ENCODE data around the gene CGB5. TPM values are rescaled to one million over a fixed set of nuclear protein-coding genes. Genes with fewer than 3 reads are reported as not detected.
"Not testable (repeated sequence)": the region's sequence is repeated elsewhere in the genome, so short reads cannot be mapped to it uniquely, and the experiment has no call there.

CGB5 gene
- polyA plus RNA-seq, 1 of the 3 experiments (the other 2 are of a cell fraction): 0.16 TPM

DNA sequence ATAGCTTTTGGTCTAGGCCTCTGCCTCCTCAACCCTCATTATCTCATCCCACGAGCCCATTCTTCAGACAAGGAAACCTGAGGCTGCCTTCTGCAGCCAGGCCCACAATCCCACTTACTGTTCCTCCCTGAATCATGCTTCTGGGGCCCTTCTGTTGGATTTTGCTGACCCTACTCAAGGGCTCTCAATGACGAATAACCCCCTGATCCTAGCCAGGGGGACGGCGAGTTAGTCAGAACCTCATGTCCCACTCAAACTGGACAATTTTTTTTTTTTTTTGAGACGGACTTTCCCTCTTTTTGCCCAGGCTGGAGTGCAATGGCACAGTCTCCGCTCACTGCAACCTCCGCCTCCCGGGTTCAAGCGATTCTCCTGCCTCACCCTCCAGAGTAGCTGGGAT is 21.5 kb upstream of the CGB5 start:
- WGBS (ENCODE audit: low lambda C conversion rate): 90% methylated on average over 9 of the region's 9 CpGs
- Histone ChIP-seq H3K27ac (ENCODE audit: low read depth in 2 of 2, low read length in 1 of 2) (no peak overlapping the region), H3K9me2 (no peaks in the 10 kb centered on the region), H3K4me2 (no peak overlapping the region), H3K4me3 (ENCODE audit: low read depth in 2 of 2, low read length in 1 of 2) (no peak overlapping the region), H4K20me1 (ENCODE audit: insufficient read depth) (no peaks in the 10 kb centered on the region), H3K36me3 (replicated peaks in 1 of 2; ENCODE audit: control insufficient read depth in 1 of 2, insufficient read depth in 2 of 2, low read length in 1 of 2) (no peaks in the 10 kb centered on the region), H2AFZ (ENCODE audit: low read depth) (no peak overlapping the region), H3F3A (replicated peaks; ENCODE audit: insufficient read depth) (peaks cover 17% of the 10 kb centered on the region), H3K27me3 (ENCODE audit: insufficient read depth) (no peaks in the 10 kb centered on the region), H3K4me1 (ENCODE audit: control insufficient read depth in 1 of 2, insufficient read depth in 2 of 2, low read depth in 1 of 2, low read length in 1 of 2) (peaks cover 0 to 34% of the 10 kb centered on the region in 2 experiments; a peak in 1 of 4 replicates), H3K79me2 (ENCODE audit: insufficient read depth) (no peaks in the 10 kb centered on the region), H3K9ac (no peak overlapping the region), H3K9me3 (no peaks in the 10 kb centered on the region)
- CTCF ChIA-PET: interaction anchor here (0.9 to 1.2 kb wide), 2 partner anchors 23 to 29 kb away, joined by 3 to 4 read pairs; partner anchors contain the start of genes GYS1 and RUVBL2
- POLR2A ChIA-PET: no interaction called here
- DNase-seq: no peak
- TF ChIP-seq TEAD4 (IDR thresholded peaks at IDR 0.05; ENCODE audit: borderline replicate concordance, insufficient read depth) (no peak), ELF1 (IDR thresholded peaks at IDR 0.05) (no peak), RAD21 (IDR thresholded peaks at IDR 0.05; ENCODE audit: low read length) (no peak), RCOR1 (IDR thresholded peaks at IDR 0.05; ENCODE audit: low read length) (no peak)

DNA sequence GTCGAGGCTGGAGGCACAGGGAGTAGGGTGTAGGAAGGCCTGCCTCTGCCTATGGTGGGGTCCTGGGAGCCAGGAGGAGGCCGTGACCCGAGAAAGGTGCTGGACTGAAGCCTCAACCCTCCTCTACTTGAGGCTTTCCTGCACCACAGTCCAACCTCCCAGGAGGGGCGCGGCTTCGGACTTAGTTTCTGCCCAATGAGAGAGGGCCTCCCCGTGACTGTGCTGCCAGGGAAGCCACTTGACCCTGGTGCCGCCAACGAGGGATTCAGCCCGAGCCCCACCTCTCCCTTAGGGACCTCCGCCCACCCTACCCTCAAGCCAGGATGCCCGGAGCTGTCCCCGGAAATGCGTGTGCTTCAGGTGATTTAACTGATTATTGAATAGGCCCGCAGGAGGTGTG is 19.4 kb upstream of the CGB5 start, which contains the start of gene CGB3:
Gene CGB3, minus strand, starts transcription at position 101 of the 400 bp plus-strand sequence. CDS start 362 bp downstream, outside the sequence.
- H3K27ac ChIP-seq (ENCODE audit: low read depth in 2 of 2, low read length in 1 of 2): peak within 1 kb of the TSS in 1 of 2 experiments; percentile 27; a peak in 1 of 4 replicates
- H3K4me2 ChIP-seq; H3K9me3 ChIP-seq; H3K36me3 ChIP-seq (replicated peaks in 1 of 2; ENCODE audit: control insufficient read depth in 1 of 2, insufficient read depth in 2 of 2, low read length in 1 of 2); H3K4me3 ChIP-seq (ENCODE audit: low read depth in 2 of 2, low read length in 1 of 2); CTCF ChIA-PET; H3K79me2 ChIP-seq (ENCODE audit: insufficient read depth); H3K27me3 ChIP-seq (ENCODE audit: insufficient read depth); H2AFZ ChIP-seq (ENCODE audit: low read depth); DNase-seq; H3K9ac ChIP-seq; H3K9me2 ChIP-seq; H4K20me1 ChIP-seq (ENCODE audit: insufficient read depth); POLR2A ChIA-PET: not testable (repeated sequence)
- peaks cover 15% of the 10 kb centered on the region for H3F3A ChIP-seq (replicated peaks; ENCODE audit: insufficient read depth)
- WGBS (ENCODE audit: low lambda C conversion rate): 71% methylated on average over 5 of the region's 15 CpGs
- H3K4me1 ChIP-seq (ENCODE audit: control insufficient read depth in 1 of 2, insufficient read depth in 2 of 2, low read depth in 1 of 2, low read length in 1 of 2): peaks cover 0 to 13% of the 10 kb centered on the region in 2 experiments; a peak in 1 of 4 replicates

DNA sequence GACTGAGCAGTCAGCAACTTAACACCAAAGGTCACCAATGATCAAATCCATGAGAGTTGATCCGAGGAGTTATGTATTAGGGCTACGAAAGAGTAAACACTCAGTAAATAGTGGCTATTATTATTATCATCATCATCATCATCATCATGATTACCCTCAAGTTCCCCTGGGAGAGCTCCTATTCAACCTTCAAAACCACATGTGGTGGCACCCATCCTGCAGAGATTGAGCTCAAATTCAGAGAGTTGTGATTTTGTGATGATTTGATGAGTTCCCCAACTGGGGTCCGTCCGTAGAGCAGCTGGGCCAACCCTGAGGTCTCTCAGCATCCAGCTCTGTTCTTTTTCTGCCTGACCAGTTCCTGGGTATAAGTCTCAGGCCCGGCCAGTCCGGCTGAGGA is 18.6 kb upstream of the CGB5 start:
- POLR2A ChIA-PET; H3K79me2 ChIP-seq (ENCODE audit: insufficient read depth); H2AFZ ChIP-seq (ENCODE audit: low read depth); H3K4me2 ChIP-seq; H3K27me3 ChIP-seq (ENCODE audit: insufficient read depth); H3K9me2 ChIP-seq; CTCF ChIA-PET; H3K4me3 ChIP-seq (ENCODE audit: low read depth in 2 of 2, low read length in 1 of 2); H4K20me1 ChIP-seq (ENCODE audit: insufficient read depth); DNase-seq; H3K9ac ChIP-seq; H3K36me3 ChIP-seq (replicated peaks in 1 of 2; ENCODE audit: control insufficient read depth in 1 of 2, insufficient read depth in 2 of 2, low read length in 1 of 2); H3K9me3 ChIP-seq: not testable (repeated sequence)
- 82% methylated on average over 3 of the region's 6 CpGs for WGBS (ENCODE audit: low lambda C conversion rate)
- peak overlapping the region in 1 of 2 experiments; percentile 27; a peak in 1 of 4 replicates for H3K27ac ChIP-seq (ENCODE audit: low read depth in 2 of 2, low read length in 1 of 2)
- H3K4me1 ChIP-seq (ENCODE audit: control insufficient read depth in 1 of 2, insufficient read depth in 2 of 2, low read depth in 1 of 2, low read length in 1 of 2): peaks cover 5 to 11% of the 10 kb centered on the region in 2 experiments; a peak in 1 of 4 replicates
- H3F3A ChIP-seq (replicated peaks; ENCODE audit: insufficient read depth): peaks cover 12% of the 10 kb centered on the region

DNA sequence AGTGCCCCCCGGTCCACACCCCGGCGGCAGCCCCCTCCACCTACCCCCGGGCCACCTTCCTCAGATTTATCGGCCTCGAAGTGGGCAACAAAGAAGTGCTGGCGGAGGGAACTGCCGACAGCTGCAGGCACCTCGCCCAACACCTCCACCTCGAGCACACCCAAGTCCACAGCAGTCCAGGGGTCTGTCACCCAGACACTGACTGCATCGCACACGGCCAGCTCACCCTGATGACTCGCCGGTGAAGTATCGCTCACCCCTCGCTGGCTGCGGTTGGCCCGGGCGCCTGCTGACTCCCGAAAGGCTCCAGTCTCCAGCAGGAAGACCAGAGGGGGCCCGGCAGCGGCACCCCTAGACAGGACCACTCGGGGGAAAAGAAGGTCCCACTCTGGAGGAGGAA is 18.0 kb upstream of the CGB5 start:
- H3K9me2 ChIP-seq; H3K27me3 ChIP-seq (ENCODE audit: insufficient read depth); H4K20me1 ChIP-seq (ENCODE audit: insufficient read depth); H3K4me1 ChIP-seq (ENCODE audit: control insufficient read depth in 1 of 2, insufficient read depth in 2 of 2, low read depth in 1 of 2, low read length in 1 of 2); POLR2A ChIA-PET; H3K79me2 ChIP-seq (ENCODE audit: insufficient read depth); H3K4me3 ChIP-seq (ENCODE audit: low read depth in 2 of 2, low read length in 1 of 2); H3K9me3 ChIP-seq; H3K36me3 ChIP-seq (replicated peaks in 1 of 2; ENCODE audit: control insufficient read depth in 1 of 2, insufficient read depth in 2 of 2, low read length in 1 of 2); DNase-seq; CTCF ChIA-PET; H3K9ac ChIP-seq: not testable (repeated sequence)
- Histone ChIP-seq H3F3A (replicated peaks; ENCODE audit: insufficient read depth) (peaks cover 12% of the 10 kb centered on the region), H2AFZ (ENCODE audit: low read depth) (0 out of 2 replicates have a peak overlapping the region, but pooled peaks have one; percentile 84), H3K4me2 (peak overlapping the region; percentile 15; the same call in 1 of the 2 replicates), H3K27ac (ENCODE audit: low read depth in 2 of 2, low read length in 1 of 2) (peak overlapping the region in 1 of 2 experiments; percentile 27; a peak in 2 of 4 replicates)
- whole genome bisulfite sequencing (ENCODE audit: low lambda C conversion rate): 39% methylated on average over 13 of the region's 23 CpGs

DNA sequence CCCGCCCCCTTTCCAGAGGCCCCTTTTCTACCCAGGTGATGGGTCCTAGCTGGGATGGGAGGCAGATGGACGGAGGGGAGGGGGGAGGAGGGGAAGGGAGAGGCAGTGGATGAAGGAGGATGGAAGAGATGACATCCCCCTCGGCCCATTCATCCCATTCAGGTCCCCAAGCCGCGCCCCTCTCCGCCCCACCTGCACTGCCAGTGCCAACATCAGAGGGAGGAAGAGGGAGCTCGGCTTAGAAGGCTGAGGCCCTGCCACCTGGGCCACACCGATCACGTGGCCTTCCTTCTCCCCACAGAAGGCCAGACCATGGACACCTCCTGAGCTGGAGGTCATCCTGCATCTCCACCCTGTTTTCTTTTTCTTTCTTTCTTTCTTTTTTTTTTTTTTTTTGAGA is 15.0 kb upstream of the CGB5 start:
- H3K9ac ChIP-seq; H3F3A ChIP-seq (replicated peaks; ENCODE audit: insufficient read depth); H3K9me2 ChIP-seq; H3K36me3 ChIP-seq (replicated peaks in 1 of 2; ENCODE audit: control insufficient read depth in 1 of 2, insufficient read depth in 2 of 2, low read length in 1 of 2); H3K79me2 ChIP-seq (ENCODE audit: insufficient read depth); DNase-seq; H3K27ac ChIP-seq (ENCODE audit: low read depth in 2 of 2, low read length in 1 of 2); POLR2A ChIA-PET; H2AFZ ChIP-seq (ENCODE audit: low read depth); H4K20me1 ChIP-seq (ENCODE audit: insufficient read depth); H3K27me3 ChIP-seq (ENCODE audit: insufficient read depth); H3K9me3 ChIP-seq; H3K4me3 ChIP-seq (ENCODE audit: low read depth in 2 of 2, low read length in 1 of 2); H3K4me2 ChIP-seq; H3K4me1 ChIP-seq (ENCODE audit: control insufficient read depth in 1 of 2, insufficient read depth in 2 of 2, low read depth in 1 of 2, low read length in 1 of 2): not testable (repeated sequence)
- CTCF ChIA-PET: interaction anchor here (1.0 kb wide), 1 partner anchor 29 kb away, joined by 4 read pairs; no protein-coding TSS in a partner anchor
- WGBS (ENCODE audit: low lambda C conversion rate): 73% methylated on average over 3 of the region's 9 CpGs

DNA sequence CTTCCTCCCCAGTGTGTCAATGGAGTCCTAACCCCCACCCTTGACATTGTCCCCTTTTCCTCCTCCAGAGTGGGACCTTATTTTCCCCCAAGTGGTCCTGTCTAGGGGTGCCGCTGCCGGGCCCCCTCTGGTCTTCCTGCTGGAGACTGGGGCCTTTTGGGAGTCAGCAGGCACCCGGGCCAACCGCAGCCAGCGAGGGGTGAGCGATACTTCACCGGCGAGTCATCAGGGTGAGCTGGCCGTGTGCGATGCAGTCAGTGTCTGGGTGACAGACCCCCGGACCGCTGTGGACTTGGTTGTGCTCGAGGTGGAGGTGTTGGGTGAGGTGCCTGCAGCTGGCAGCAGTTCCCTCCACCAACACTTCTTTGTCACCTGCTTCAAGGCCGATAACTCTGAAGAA is 13.9 kb upstream of the CGB5 start:
- WGBS (ENCODE audit: low lambda C conversion rate): 33% methylated on average over 14 of the region's 14 CpGs
- H3K27me3 ChIP-seq (ENCODE audit: insufficient read depth); H3F3A ChIP-seq (replicated peaks; ENCODE audit: insufficient read depth); H3K9me2 ChIP-seq; DNase-seq; POLR2A ChIA-PET; H3K4me1 ChIP-seq (ENCODE audit: control insufficient read depth in 1 of 2, insufficient read depth in 2 of 2, low read depth in 1 of 2, low read length in 1 of 2); H3K9ac ChIP-seq; H3K4me3 ChIP-seq (ENCODE audit: low read depth in 2 of 2, low read length in 1 of 2); H3K36me3 ChIP-seq (replicated peaks in 1 of 2; ENCODE audit: control insufficient read depth in 1 of 2, insufficient read depth in 2 of 2, low read length in 1 of 2); CTCF ChIA-PET; H3K79me2 ChIP-seq (ENCODE audit: insufficient read depth); H3K9me3 ChIP-seq; H2AFZ ChIP-seq (ENCODE audit: low read depth); H4K20me1 ChIP-seq (ENCODE audit: insufficient read depth): not testable (repeated sequence)
- peak overlapping the region; percentile 7; the same call in 1 of the 2 replicates for H3K4me2 ChIP-seq
- H3K27ac ChIP-seq (ENCODE audit: low read depth in 2 of 2, low read length in 1 of 2): peak overlapping the region in 1 of 2 experiments; percentile 51; a peak in 1 of 4 replicates

All from SK-N-SH (cell line).